DOHH2 (cell line): ENCODE data around the gene MOCS3.

Experiments used
- CTCF ChIP-seq: fragments of 200-600 bp; sonication (generic); IDR thresholded peaks from one replicate; pipeline ENCODE4 v1.5.1; 2014; ENCODE audit warnings: antibody characterized with exemption, mild to moderate bottlenecking, low read depth, low read length; ENCODE audit not compliant: poor library complexity, severe bottlenecking
- EZH2phosphoT487 ChIP-seq: fragments of 200-600 bp; sonication (generic); IDR thresholded peaks from 2 replicates; pipeline ENCODE4 v1.6.1; 2017; ENCODE audit warnings: borderline replicate concordance, mild to moderate bottlenecking, antibody characterized with exemption, low read length, moderate library complexity, mixed read lengths

GRCh38 chr20:50977066-50978021 lies 18.7 kb downstream of the MOCS3 start:
- no peak for TF ChIP-seq CTCF
- TF ChIP-seq EZH2phosphoT487: no peak
